Neural progenitor cell (in vitro differentiated cells): Measurements from ENCODE around the gene ZNF366. TPM values are rescaled to one million over a fixed set of nuclear protein-coding genes. Genes with fewer than 3 reads are reported as not detected.
A peak's percentile ranks its signal among the peaks of the same experiment; 100 is the strongest.

Source experiments
- DNase-seq: peaks from one replicate; pipeline ENCODE4 v3.0.0-alpha.2; 2016; ENCODE audit warnings: low spot score
- H2AFZ ChIP-seq: fragments of 200-600 bp; sonication (generic); replicated peaks from 2 replicates; pipeline ENCODE4 v1.6.1; 2016; ENCODE audit warnings: antibody characterized with exemption
- H3F3A ChIP-seq: fragments of 200-600 bp; sonication (generic); 2 replicates; pipeline ENCODE4 v1.6.1; 2016; ENCODE audit warnings: antibody characterized with exemption, low read depth
- H3K27ac ChIP-seq: fragments of 200-600 bp; sonication (generic); 2 replicates; pipeline ENCODE4 v1.5.1; 2016; ENCODE audit warnings: mild to moderate bottlenecking
- H3K27me3 ChIP-seq: fragments of 200-600 bp; sonication (generic); 2 replicates; pipeline ENCODE4 v1.6.1; 2016; ENCODE audit warnings: mild to moderate bottlenecking, moderate library complexity
- H3K36me3 ChIP-seq: fragments of 200-600 bp; sonication (generic); 2 replicates; pipeline ENCODE4 v1.5.1; 2016
- H3K4me1 ChIP-seq: fragments of 200-600 bp; sonication (generic); 2 replicates; pipeline ENCODE4 v1.6.1; 2016; ENCODE audit warnings: mixed run types
- H3K4me2 ChIP-seq: fragments of 200-600 bp; sonication (generic); 2 replicates; pipeline ENCODE4 v1.6.1; 2016
- H3K4me3 ChIP-seq: fragments of 200-600 bp; sonication (generic); 2 replicates; pipeline ENCODE4 v1.5.1; 2016
- H3K79me2 ChIP-seq: fragments of 200-600 bp; sonication (generic); 2 replicates; pipeline ENCODE4 v1.6.1; 2016; ENCODE audit warnings: low read depth
- H3K9ac ChIP-seq: fragments of 200-600 bp; sonication (generic); 2 replicates; pipeline ENCODE4 v1.6.1; 2016
- H3K9me3 ChIP-seq: fragments of 200-600 bp; sonication (generic); 2 replicates; pipeline ENCODE4 v1.5.1; 2016; ENCODE audit warnings: low read depth
- H4K20me1 ChIP-seq: fragments of 200-600 bp; sonication (generic); 2 replicates; pipeline ENCODE4 v1.6.1; 2016; ENCODE audit warnings: low read depth
- H3K27ac Mint-ChIP-seq: 3 replicates; pipeline ENCODE4 v1.8.0; 2021; ENCODE audit warnings: mixed read lengths
- H3K27me3 Mint-ChIP-seq: 2 replicates; pipeline ENCODE4 v1.8.0; 2022; ENCODE audit warnings: low read depth, mild to moderate bottlenecking, inconsistent platforms, moderate library complexity, mixed read lengths; ENCODE audit not compliant: insufficient read depth
- H3K36me3 Mint-ChIP-seq: 3 replicates; pipeline ENCODE4 v1.8.0; 2021; ENCODE audit warnings: mixed read lengths
- H3K4me1 Mint-ChIP-seq: 3 replicates; pipeline ENCODE4 v1.8.0; 2021; ENCODE audit warnings: mixed read lengths
- H3K4me3 Mint-ChIP-seq: 3 replicates; pipeline ENCODE4 v1.8.0; 2021; ENCODE audit warnings: mild to moderate bottlenecking, moderate library complexity, mixed read lengths
- H3K9me3 Mint-ChIP-seq: 3 replicates; pipeline ENCODE4 v1.8.0; 2020; ENCODE audit warnings: mixed read lengths
- EZH2 ChIP-seq: fragments of 200-600 bp; sonication (generic); IDR thresholded peaks from 2 replicates; pipeline ENCODE4 v1.6.1; 2017; ENCODE audit warnings: antibody characterized with exemption, mild to moderate bottlenecking, moderate library complexity
- EZH2phosphoT487 ChIP-seq: fragments of 200-600 bp; sonication (generic); IDR thresholded peaks from 2 replicates; pipeline ENCODE4 v1.6.1; 2017; ENCODE audit warnings: antibody characterized with exemption
- total RNA-seq: library from RNA; depleted of rRNA; stranded (reverse); fragments of >200 nt; gene quantifications from 2 replicates; pipeline ENCODE4 v1.2.3, GENCODE V29; 2015; ENCODE audit warnings: low replicate concordance
- TF ChIP-seq, protein P1 (sequence below): fragments of 200-600 bp; sonication (generic); IDR thresholded peaks from 2 replicates; pipeline ENCODE4 v1.5.1; 2017; ENCODE audit warnings: antibody characterized with exemption, mild to moderate bottlenecking

The ZNF366 gene
- total RNA-seq, 1 donor from 2014 or later: not detected

- H3K79me2 ChIP-seq: no peaks in the 10 kb centered on the region
- H3K36me3 Mint-ChIP-seq: peaks cover 6% of the 10 kb centered on the region
- H2AFZ ChIP-seq: peak overlapping the region; percentile 100
- peaks cover 7% of the 10 kb centered on the region for H3K9me3 Mint-ChIP-seq
- peak; percentile 20 for DNase-seq
- no peak overlapping the region for H3K4me3 ChIP-seq
- TF ChIP-seq, protein P1, sequence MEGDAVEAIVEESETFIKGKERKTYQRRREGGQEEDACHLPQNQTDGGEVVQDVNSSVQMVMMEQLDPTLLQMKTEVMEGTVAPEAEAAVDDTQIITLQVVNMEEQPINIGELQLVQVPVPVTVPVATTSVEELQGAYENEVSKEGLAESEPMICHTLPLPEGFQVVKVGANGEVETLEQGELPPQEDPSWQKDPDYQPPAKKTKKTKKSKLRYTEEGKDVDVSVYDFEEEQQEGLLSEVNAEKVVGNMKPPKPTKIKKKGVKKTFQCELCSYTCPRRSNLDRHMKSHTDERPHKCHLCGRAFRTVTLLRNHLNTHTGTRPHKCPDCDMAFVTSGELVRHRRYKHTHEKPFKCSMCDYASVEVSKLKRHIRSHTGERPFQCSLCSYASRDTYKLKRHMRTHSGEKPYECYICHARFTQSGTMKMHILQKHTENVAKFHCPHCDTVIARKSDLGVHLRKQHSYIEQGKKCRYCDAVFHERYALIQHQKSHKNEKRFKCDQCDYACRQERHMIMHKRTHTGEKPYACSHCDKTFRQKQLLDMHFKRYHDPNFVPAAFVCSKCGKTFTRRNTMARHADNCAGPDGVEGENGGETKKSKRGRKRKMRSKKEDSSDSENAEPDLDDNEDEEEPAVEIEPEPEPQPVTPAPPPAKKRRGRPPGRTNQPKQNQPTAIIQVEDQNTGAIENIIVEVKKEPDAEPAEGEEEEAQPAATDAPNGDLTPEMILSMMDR: no peak
- TF ChIP-seq EZH2 (no peak), EZH2phosphoT487 (no peak)
- peak overlapping the region; percentile 36 for H3K27ac ChIP-seq
- H4K20me1 ChIP-seq: no peaks in the 10 kb centered on the region
- no peak overlapping the region for H3K9ac ChIP-seq
- H3K4me2 ChIP-seq: peak overlapping the region; percentile 43
- H3K4me3 Mint-ChIP-seq: peak overlapping the region; percentile 33
- no peaks in the 10 kb centered on the region for H3K9me3 ChIP-seq
- H3K4me1 ChIP-seq: peaks cover 17% of the 10 kb centered on the region
- no peaks in the 10 kb centered on the region for H3F3A ChIP-seq
- H3K27me3 Mint-ChIP-seq: peaks cover 7% of the 10 kb centered on the region
- no peaks in the 10 kb centered on the region for H3K36me3 ChIP-seq
- peaks cover 62% of the 10 kb centered on the region for H3K4me1 Mint-ChIP-seq
- no peaks in the 10 kb centered on the region for H3K27me3 ChIP-seq
- peak overlapping the region; percentile 100 for H3K27ac Mint-ChIP-seq
These were observed 55.3 kb downstream of the ZNF366 start for GRCh38 chr5:72451741-72452505.

- Mint-ChIP-seq H3K4me1 (peaks cover 63% of the 10 kb centered on the region), H3K36me3 (peaks cover 4% of the 10 kb centered on the region), H3K27ac (no peak overlapping the region), H3K4me3 (no peak overlapping the region), H3K9me3 (peaks cover 5% of the 10 kb centered on the region), H3K27me3 (peaks cover 2% of the 10 kb centered on the region)
- DNase-seq: no peak
- TF ChIP-seq, protein P1: no peak
- no peak for TF ChIP-seq EZH2
- Histone ChIP-seq H3K36me3 (no peaks in the 10 kb centered on the region), H2AFZ (no peak overlapping the region), H3K27ac (no peak overlapping the region), H4K20me1 (no peaks in the 10 kb centered on the region), H3K9me3 (no peaks in the 10 kb centered on the region), H3K4me2 (no peak overlapping the region), H3K4me1 (peaks cover 19% of the 10 kb centered on the region), H3K9ac (no peak overlapping the region), H3K27me3 (no peaks in the 10 kb centered on the region), H3K4me3 (no peak overlapping the region), H3K79me2 (no peaks in the 10 kb centered on the region), H3F3A (no peaks in the 10 kb centered on the region)
These were observed 58.8 kb downstream of the ZNF366 start for GRCh38 chr5:72448368-72448767.

DNA sequence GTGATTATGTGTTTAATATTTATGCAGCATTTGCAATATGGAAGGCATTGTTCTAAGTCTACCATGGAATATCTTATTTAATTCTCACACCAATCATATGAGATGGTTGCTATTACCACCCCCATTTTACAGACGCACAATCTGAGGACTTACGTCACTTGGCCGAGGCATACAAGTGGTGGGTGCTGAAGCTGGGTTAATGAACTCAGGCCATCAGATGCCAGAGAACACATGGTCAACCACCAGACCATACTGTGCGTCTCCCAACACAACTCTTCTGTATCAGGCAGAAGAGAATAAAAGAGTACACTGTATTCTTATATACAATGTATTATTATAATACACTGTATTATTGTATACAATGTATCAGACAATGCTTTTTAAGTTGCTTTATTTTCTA is 59.5 kb downstream of the ZNF366 start:
- Histone ChIP-seq H3K27ac (no peak overlapping the region), H3F3A (no peaks in the 10 kb centered on the region), H3K4me2 (no peak overlapping the region), H3K79me2 (no peaks in the 10 kb centered on the region), H4K20me1 (no peaks in the 10 kb centered on the region), H3K4me1 (peaks cover 19% of the 10 kb centered on the region), H2AFZ (no peak overlapping the region), H3K9me3 (no peaks in the 10 kb centered on the region), H3K4me3 (no peak overlapping the region), H3K9ac (no peak overlapping the region), H3K27me3 (no peaks in the 10 kb centered on the region), H3K36me3 (no peaks in the 10 kb centered on the region)
- TF ChIP-seq, protein P1: no peak
- TF ChIP-seq EZH2 (no peak), EZH2phosphoT487 (no peak)
- Mint-ChIP-seq H3K27me3 (peaks cover 2% of the 10 kb centered on the region), H3K4me3 (no peak overlapping the region), H3K27ac (no peak overlapping the region), H3K4me1 (peaks cover 62% of the 10 kb centered on the region), H3K36me3 (peaks cover 2% of the 10 kb centered on the region), H3K9me3 (peaks cover 5% of the 10 kb centered on the region)
- DNase-seq: no peak
